ENCODE results near the gene QSER1.
A peak's percentile ranks its signal among the peaks of the same experiment; 100 is the strongest.
"Not testable (repeated sequence)": the region's sequence is repeated elsewhere in the genome, so short reads cannot be mapped to it uniquely, and the experiment has no call there.

QSER1 gene

GRCh38 chr11:32960553-32961164 is 68.0 kb downstream of the QSER1 start:
- peak; percentile 57 for TF ChIP-seq CTCF (IDR thresholded peaks at IDR 0.05; ENCODE audit: extremely low read depth, insufficient read depth, missing control alignments)
- in situ Hi-C loops (cut with MboI; ENCODE audit: low pct_unique_long_range_greater_than_20kb, low sequenced_read_pairs, unreplicated experiment) = loop anchor here (25.0 kb wide), 1 partner anchor 377 kb away; no protein-coding TSS in a partner anchor
- peak; percentile 24 for DNase-seq (ENCODE audit: low spot score)

GRCh38 chr11:32962016-32962415 is 69.4 kb downstream of the QSER1 start:
- in situ Hi-C loops (cut with MboI; ENCODE audit: low pct_unique_long_range_greater_than_20kb, low sequenced_read_pairs, unreplicated experiment) = loop anchor here (25.0 kb wide), 1 partner anchor 375 kb away; no protein-coding TSS in a partner anchor

GRCh38 chr11:32963721-32964120 is 71.1 kb downstream of the QSER1 start:
- no peak for DNase-seq (ENCODE audit: low spot score)
- in situ Hi-C loops (cut with MboI; ENCODE audit: low pct_unique_long_range_greater_than_20kb, low sequenced_read_pairs, unreplicated experiment) = loop anchor here (25.0 kb wide), 1 partner anchor 374 kb away; no protein-coding TSS in a partner anchor
- no peak for TF ChIP-seq CTCF (IDR thresholded peaks at IDR 0.05; ENCODE audit: extremely low read depth, insufficient read depth, missing control alignments)

More at GRCh38 chr11:32962016-32962415, 69.4 kb downstream of the QSER1 start:
- no peak for TF ChIP-seq CTCF (IDR thresholded peaks at IDR 0.05; ENCODE audit: extremely low read depth, insufficient read depth, missing control alignments)
- no peak for DNase-seq (ENCODE audit: low spot score)

GRCh38 chr11:32968541-32968940 is 75.9 kb downstream of the QSER1 start:
- DNase-seq (ENCODE audit: low spot score) = no peak
- no peak for TF ChIP-seq CTCF (IDR thresholded peaks at IDR 0.05; ENCODE audit: extremely low read depth, insufficient read depth, missing control alignments)
- in situ Hi-C loops (cut with MboI; ENCODE audit: low pct_unique_long_range_greater_than_20kb, low sequenced_read_pairs, unreplicated experiment) = loop anchor here (25.0 kb wide), 1 partner anchor 369 kb away; no protein-coding TSS in a partner anchor

- in situ Hi-C loops (cut with MboI; ENCODE audit: low pct_unique_long_range_greater_than_20kb, low sequenced_read_pairs, unreplicated experiment) = loop anchor here (25.0 kb wide), 1 partner anchor 365 kb away; no protein-coding TSS in a partner anchor
- not testable (repeated sequence) for DNase-seq (ENCODE audit: low spot score)
Measured at GRCh38 chr11:32972233-32972632, 79.6 kb downstream of the QSER1 start.

GRCh38 chr11:32972781-32973180 is 80.2 kb downstream of the QSER1 start:
- in situ Hi-C loops (cut with MboI; ENCODE audit: low pct_unique_long_range_greater_than_20kb, low sequenced_read_pairs, unreplicated experiment) = loop anchor here (25.0 kb wide), 1 partner anchor 365 kb away; no protein-coding TSS in a partner anchor
- TF ChIP-seq CTCF (IDR thresholded peaks at IDR 0.05; ENCODE audit: extremely low read depth, insufficient read depth, missing control alignments) = no peak
- no peak for DNase-seq (ENCODE audit: low spot score)

- DNase-seq (ENCODE audit: low spot score) = no peak
- in situ Hi-C loops (cut with MboI; ENCODE audit: low pct_unique_long_range_greater_than_20kb, low sequenced_read_pairs, unreplicated experiment) = no loop called here
- no peak for TF ChIP-seq CTCF (IDR thresholded peaks at IDR 0.05; ENCODE audit: extremely low read depth, insufficient read depth, missing control alignments)
Measured at GRCh38 chr11:32982626-32983025, 90.0 kb downstream of the QSER1 start.
